Thyroid gland (tissue), 4 donors: ENCODE measurements around the gene PI16.
"Not testable (repeated sequence)": the region's sequence is repeated elsewhere in the genome, so short reads cannot be mapped to it uniquely, and the experiment has no call there.

ENCODE experiments used
- CTCF ChIP-seq, 6 experiments: fragments of 200-600 bp in 3 of 6; fragments of 450-650 bp in 3 of 6; sonication (generic) in 3 of 6; IDR thresholded peaks; one replicate each; pipeline ENCODE4 v1.5.1; 2016 to 2019; ENCODE audit warnings: antibody characterized with exemption in 6 of 6, mild to moderate bottlenecking in 2 of 6, inconsistent platforms in 1 of 6, moderate library complexity in 1 of 6
- POLR2A ChIP-seq, 2 donors: fragments of 450-650 bp; IDR thresholded peaks; one replicate each; pipeline ENCODE4 v1.6.1; 2017; ENCODE audit warnings: antibody characterized with exemption in 2 of 2, mild to moderate bottlenecking in 2 of 2, moderate library complexity in 1 of 2

DNA sequence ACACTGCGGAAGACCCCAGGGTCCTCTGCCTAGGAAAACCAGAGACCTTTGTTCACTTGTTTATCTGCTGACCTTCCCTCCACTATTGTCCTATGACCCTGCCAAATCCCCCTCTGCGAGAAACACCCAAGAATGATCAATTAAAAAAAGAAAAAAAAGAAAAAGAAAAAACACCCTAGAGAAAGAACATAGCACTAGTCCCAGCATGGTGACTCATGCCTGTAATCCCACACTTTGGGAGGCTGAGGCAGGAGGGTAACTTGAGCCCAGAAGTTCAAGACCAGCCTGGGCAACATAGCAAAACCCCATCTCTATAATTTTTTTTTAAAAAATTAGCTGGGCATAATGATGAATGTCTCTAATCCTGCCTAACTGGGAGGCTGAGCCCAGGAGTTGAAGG, 12.2 kb upstream of the PI16 start:
- not testable (repeated sequence) for TF ChIP-seq POLR2A, CTCF (IDR thresholded peaks at IDR 0.05)
